CD4-positive, alpha-beta memory T cell (primary cell): Measurements from ENCODE around the gene ATAD2B. TPM values are rescaled to one million over a fixed set of nuclear protein-coding genes. Genes with fewer than 3 reads are reported as not detected.
A peak's percentile ranks its signal among the peaks of the same experiment; 100 is the strongest.

Source experiments
- CTCF ChIA-PET: fragments of 350-600 bp; sonication (Branson Sonifier 250); formaldehyde crosslinking; loops from one replicate; lab custom pipeline; 2021; ENCODE audit warnings: inconsistent platforms; ENCODE audit not compliant: partially characterized antibody; lab: Charles Lee
- POLR2A ChIA-PET: fragments of 350-600 bp; sonication (Branson Sonifier 250); formaldehyde crosslinking; loops from one replicate; lab custom pipeline; 2021; ENCODE audit not compliant: partially characterized antibody; lab: Charles Lee
- DNase-seq, 5 donors: peaks; one replicate each; pipeline versions ENCODE4 v3.0.0 to v3.0.0-alpha.2; 2020 to 2022; ENCODE audit warnings: mixed read lengths in 1 of 5
- H3K27ac ChIP-seq: one replicate; pipeline ENCODE4 v1.7.0; 2013; ENCODE audit warnings: low read depth, low read length
- H3K27me3 ChIP-seq: 2 replicates; pipeline ENCODE4 v1.7.0; 2013; ENCODE audit warnings: mild to moderate bottlenecking, low read length, moderate library complexity; ENCODE audit not compliant: insufficient read depth
- H3K36me3 ChIP-seq: 2 replicates; pipeline ENCODE4 v1.7.0; 2013; ENCODE audit warnings: mild to moderate bottlenecking, low read length, moderate library complexity; ENCODE audit not compliant: insufficient read depth
- H3K4me1 ChIP-seq: 2 replicates; pipeline ENCODE4 v1.7.0; 2013; ENCODE audit warnings: mild to moderate bottlenecking, low read length, moderate library complexity; ENCODE audit not compliant: insufficient read depth
- H3K4me3 ChIP-seq, 2 donors: one replicate each; pipeline ENCODE4 v1.7.0; 2013; ENCODE audit warnings: low read length in 2 of 2, mild to moderate bottlenecking in 1 of 2
- H3K9me3 ChIP-seq, 2 donors: one replicate each; pipeline ENCODE4 v1.7.0; 2013; ENCODE audit warnings: low read length in 2 of 2, control low read depth in 1 of 2; ENCODE audit not compliant: control insufficient read depth in 1 of 2
- H3K27ac Mint-ChIP-seq, 7 donors: one replicate each; pipeline ENCODE4 v1.8.0; 2020 to 2021; ENCODE audit warnings: mixed read lengths in 7 of 7, mild to moderate bottlenecking in 6 of 7, inconsistent platforms in 3 of 7, moderate library complexity in 3 of 7
- H3K27me3 Mint-ChIP-seq, 2 donors: one replicate each; pipeline ENCODE4 v1.8.0; 2020 to 2021; ENCODE audit warnings: mixed read lengths in 2 of 2
- H3K36me3 Mint-ChIP-seq, 2 donors: one replicate each; pipeline ENCODE4 v1.8.0; 2020 to 2021; ENCODE audit warnings: mixed read lengths in 2 of 2, inconsistent platforms in 1 of 2, mild to moderate bottlenecking in 1 of 2
- H3K4me1 Mint-ChIP-seq, 4 donors: one replicate each; pipeline ENCODE4 v1.8.0; 2020 to 2021; ENCODE audit warnings: mixed read lengths in 4 of 4, mild to moderate bottlenecking in 1 of 4
- H3K4me3 Mint-ChIP-seq, 8 donors: one replicate each; pipeline ENCODE4 v1.8.0; 2020 to 2021; ENCODE audit warnings: mixed read lengths in 8 of 8, mild to moderate bottlenecking in 7 of 8, moderate library complexity in 6 of 8, inconsistent platforms in 3 of 8
- H3K9me3 Mint-ChIP-seq, 8 donors: one replicate each; pipeline ENCODE4 v1.8.0; 2020 to 2021; ENCODE audit warnings: mixed read lengths in 8 of 8, mild to moderate bottlenecking in 5 of 8, inconsistent platforms in 3 of 8, moderate library complexity in 1 of 8
- intact Hi-C: fragments of 100-400 bp; cut with micrococcal nuclease; formaldehyde crosslinking; loops from one replicate; pipeline ENCODE4 v1.15.1; 2023
- polyA plus RNA-seq, 2 donors: library from polyadenylated mRNA; unstranded; fragments of 300-500 nt; fragmentation: Illumina TruSeq; gene quantifications; one replicate each; pipeline ENCODE4 v1.2.3, GENCODE V29; 2021
- total RNA-seq, 2 experiments: library from RNA; stranded (reverse); gene quantifications; one replicate each; pipeline ENCODE4 v1.2.3, GENCODE V29; 2021

ATAD2B gene
- total and polyA plus RNA-seq, 4 experiments from 2014 or later, result 3.8 to 44.4 (median 22.9) TPM

- no peak for DNase-seq
- H3K36me3 Mint-ChIP-seq, result peaks cover 53 to 89% of the 10 kb centered on the region in 2 donors
- H3K4me1 Mint-ChIP-seq, result no peaks in the 10 kb centered on the region
- no peak overlapping the region for H3K4me3 ChIP-seq
- no peak overlapping the region for H3K27ac ChIP-seq
- H3K4me1 ChIP-seq, result no peaks in the 10 kb centered on the region
- H3K27ac Mint-ChIP-seq, result peak overlapping the region in 1 of 7 donors; percentile 52
- no peaks in the 10 kb centered on the region for H3K27me3 Mint-ChIP-seq
- CTCF ChIA-PET, result no interaction called here
- intact Hi-C loops, result no loop called here
- POLR2A ChIA-PET, result no interaction called here
- H3K9me3 Mint-ChIP-seq, result peaks cover 0 to 35% (median 27%) of the 10 kb centered on the region in 8 donors
- H3K9me3 ChIP-seq, result peaks cover 0 to 4% of the 10 kb centered on the region in 2 donors
- H3K36me3 ChIP-seq, result no peaks in the 10 kb centered on the region
- no peak overlapping the region for H3K4me3 Mint-ChIP-seq
- H3K27me3 ChIP-seq, result no peaks in the 10 kb centered on the region
Observed at GRCh38 chr2:23720705-23721453, 206.0 kb downstream of the ATAD2B start.

GRCh38 chr2:23719716-23720115, 207.2 kb downstream of the ATAD2B start:
- H3K4me3 ChIP-seq, result no peak overlapping the region
- ChIA-PET POLR2A (no interaction called here), CTCF (no interaction called here)
- H3K4me1 ChIP-seq, result no peaks in the 10 kb centered on the region
- intact Hi-C loops, result no loop called here
- H3K27me3 ChIP-seq, result no peaks in the 10 kb centered on the region
- no peaks in the 10 kb centered on the region for H3K4me1 Mint-ChIP-seq
- no peak for DNase-seq
- peaks cover 44 to 79% of the 10 kb centered on the region in 2 donors for H3K36me3 Mint-ChIP-seq
- no peaks in the 10 kb centered on the region for H3K36me3 ChIP-seq
- H3K9me3 Mint-ChIP-seq, result peaks cover 0 to 24% (median 20%) of the 10 kb centered on the region in 8 donors
- no peak overlapping the region for H3K27ac ChIP-seq
- H3K27ac Mint-ChIP-seq, result peak overlapping the region in 2 of 7 donors; percentile 11 to 31
- no peaks in the 10 kb centered on the region for H3K27me3 Mint-ChIP-seq
- H3K9me3 ChIP-seq, result peaks cover 0 to 4% of the 10 kb centered on the region in 2 donors
- H3K4me3 Mint-ChIP-seq, result no peak overlapping the region

- Mint-ChIP-seq H3K27ac (peak overlapping the region in 2 of 7 donors; percentile 20 to 75), H3K36me3 (peaks cover 41 to 75% of the 10 kb centered on the region in 2 donors), H3K27me3 (no peaks in the 10 kb centered on the region), H3K4me1 (no peaks in the 10 kb centered on the region), H3K9me3 (peaks cover 0 to 22% (median 17%) of the 10 kb centered on the region in 8 donors), H3K4me3 (no peak overlapping the region)
- DNase-seq, result no peak
- CTCF ChIA-PET, result no interaction called here
- Histone ChIP-seq H3K36me3 (no peaks in the 10 kb centered on the region), H3K27ac (no peak overlapping the region), H3K27me3 (no peaks in the 10 kb centered on the region), H3K9me3 (peaks cover 0 to 4% of the 10 kb centered on the region in 2 donors), H3K4me3 (no peak overlapping the region), H3K4me1 (no peaks in the 10 kb centered on the region)
- intact Hi-C loops, result no loop called here
- POLR2A ChIA-PET, result no interaction called here
Observed at GRCh38 chr2:23718931-23719700, 207.8 kb downstream of the ATAD2B start.

DNA sequence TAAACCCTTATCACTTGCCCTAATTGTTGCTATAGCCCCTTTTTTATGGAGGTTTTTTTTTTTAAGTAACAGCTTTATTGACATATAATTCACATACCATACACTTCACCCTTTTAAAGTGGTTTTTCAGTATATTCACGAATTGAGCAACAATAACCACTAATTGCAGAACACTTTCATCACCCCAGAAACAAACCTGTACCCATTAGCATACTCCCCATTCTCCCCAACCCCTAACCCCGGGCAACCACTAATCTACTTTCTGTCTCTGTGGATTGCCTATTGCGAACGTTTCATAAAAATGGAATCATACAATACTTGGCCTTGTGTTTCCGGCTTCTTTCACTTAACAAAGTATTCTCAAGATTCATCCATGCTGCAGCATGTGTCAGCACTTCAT, 213.6 kb downstream of the ATAD2B start:
- no peaks in the 10 kb centered on the region for H3K36me3 ChIP-seq
- peaks cover 32 to 54% of the 10 kb centered on the region in 2 donors for H3K36me3 Mint-ChIP-seq
- no peaks in the 10 kb centered on the region for H3K27me3 Mint-ChIP-seq
- no peak overlapping the region for H3K4me3 Mint-ChIP-seq
- H3K9me3 ChIP-seq, result no peaks in the 10 kb centered on the region
- H3K4me3 ChIP-seq, result no peak overlapping the region
- H3K4me1 Mint-ChIP-seq, result no peaks in the 10 kb centered on the region
- ChIA-PET CTCF (no interaction called here), POLR2A (no interaction called here)
- H3K27ac ChIP-seq, result no peak overlapping the region
- DNase-seq, result no peak
- H3K9me3 Mint-ChIP-seq, result no peaks in the 10 kb centered on the region
- intact Hi-C loops, result no loop called here
- H3K27me3 ChIP-seq, result no peaks in the 10 kb centered on the region
- H3K27ac Mint-ChIP-seq, result peak overlapping the region in 1 of 7 donors; percentile 29
- H3K4me1 ChIP-seq, result no peaks in the 10 kb centered on the region

- H3K4me1 Mint-ChIP-seq, result no peaks in the 10 kb centered on the region
- no peak for DNase-seq
- Histone ChIP-seq H3K27me3 (no peaks in the 10 kb centered on the region), H3K4me3 (no peak overlapping the region), H3K36me3 (peaks cover under 1% of the 10 kb centered on the region), H3K9me3 (no peaks in the 10 kb centered on the region), H3K4me1 (no peaks in the 10 kb centered on the region), H3K27ac (no peak overlapping the region)
- ChIA-PET CTCF (no interaction called here), POLR2A (no interaction called here)
- H3K27me3 Mint-ChIP-seq, result no peaks in the 10 kb centered on the region
- H3K36me3 Mint-ChIP-seq, result peaks cover 33 to 48% of the 10 kb centered on the region in 2 donors
- H3K4me3 Mint-ChIP-seq, result no peak overlapping the region
- H3K9me3 Mint-ChIP-seq, result no peaks in the 10 kb centered on the region
- H3K27ac Mint-ChIP-seq, result peak overlapping the region in 1 of 7 donors; percentile 16
- intact Hi-C loops, result no loop called here
Observed at GRCh38 chr2:23712756-23713151, 214.2 kb downstream of the ATAD2B start.

DNA sequence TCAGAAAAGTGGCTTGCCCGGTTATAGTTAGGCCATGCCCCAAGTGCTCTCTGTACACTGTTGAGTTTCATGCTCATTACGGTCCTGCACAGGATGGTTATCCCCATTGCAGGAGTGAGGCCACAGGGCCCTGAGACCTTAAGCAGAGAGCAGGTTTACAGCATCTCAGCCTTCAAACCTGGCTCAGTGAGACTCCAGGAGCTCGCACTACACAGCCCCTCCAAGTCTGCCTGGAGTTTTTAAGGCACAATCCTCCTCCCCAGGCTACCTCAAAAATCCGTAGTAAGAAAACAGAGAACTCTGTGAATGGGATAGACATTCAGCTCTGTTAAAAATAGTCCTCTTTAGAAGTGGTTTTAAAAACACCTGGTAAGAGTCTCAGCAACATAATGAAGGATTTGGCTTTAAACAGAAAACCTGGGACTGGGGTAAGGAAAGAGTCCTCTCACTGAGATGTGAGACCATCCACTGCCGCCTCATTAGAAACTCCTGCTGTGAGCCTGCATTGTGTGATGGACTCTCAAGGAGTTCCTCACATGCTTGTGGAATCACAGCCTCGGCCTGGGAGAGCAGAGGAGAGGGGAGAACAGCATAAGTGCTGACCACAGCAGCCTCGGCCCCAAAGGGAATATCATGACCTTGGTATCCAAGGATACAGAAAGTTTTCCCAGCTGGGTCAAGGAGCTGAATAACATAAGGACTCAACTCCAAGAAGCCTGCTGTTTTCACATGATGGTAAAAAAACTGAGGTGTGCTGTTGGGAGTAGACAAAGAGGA, 214.8 kb downstream of the ATAD2B start:
- Histone ChIP-seq H3K9me3 (no peaks in the 10 kb centered on the region), H3K27me3 (no peaks in the 10 kb centered on the region), H3K4me3 (no peak overlapping the region), H3K4me1 (no peaks in the 10 kb centered on the region), H3K27ac (no peak overlapping the region), H3K36me3 (peaks cover 4% of the 10 kb centered on the region)
- H3K9me3 Mint-ChIP-seq, result no peaks in the 10 kb centered on the region
- H3K36me3 Mint-ChIP-seq, result peaks cover 36 to 47% of the 10 kb centered on the region in 2 donors
- H3K27ac Mint-ChIP-seq, result no peak overlapping the region
- ChIA-PET POLR2A (no interaction called here), CTCF (no interaction called here)
- DNase-seq, result no peak
- H3K27me3 Mint-ChIP-seq, result no peaks in the 10 kb centered on the region
- H3K4me1 Mint-ChIP-seq, result no peaks in the 10 kb centered on the region
- no peak overlapping the region for H3K4me3 Mint-ChIP-seq
- intact Hi-C loops, result no loop called here

GRCh38 chr2:23709311-23709710, 217.6 kb downstream of the ATAD2B start:
- Histone ChIP-seq H3K27me3 (no peaks in the 10 kb centered on the region), H3K9me3 (no peaks in the 10 kb centered on the region), H3K36me3 (peaks cover 4% of the 10 kb centered on the region), H3K27ac (no peak overlapping the region), H3K4me3 (no peak overlapping the region), H3K4me1 (no peaks in the 10 kb centered on the region)
- POLR2A ChIA-PET, result no interaction called here
- DNase-seq, result no peak
- peaks cover 43 to 51% of the 10 kb centered on the region in 2 donors for H3K36me3 Mint-ChIP-seq
- H3K9me3 Mint-ChIP-seq, result peaks cover 0 to 2% (median 0%) of the 10 kb centered on the region in 8 donors
- no peaks in the 10 kb centered on the region for H3K27me3 Mint-ChIP-seq
- H3K4me1 Mint-ChIP-seq, result no peaks in the 10 kb centered on the region
- intact Hi-C loops, result no loop called here
- CTCF ChIA-PET, result no interaction called here
- no peak overlapping the region for H3K27ac Mint-ChIP-seq
- H3K4me3 Mint-ChIP-seq, result no peak overlapping the region
